ENCODE measurements around the gene SNUPN.
"Not testable (repeated sequence)": the region's sequence is repeated elsewhere in the genome, so short reads cannot be mapped to it uniquely, and the experiment has no call there.

SNUPN gene

DNA sequence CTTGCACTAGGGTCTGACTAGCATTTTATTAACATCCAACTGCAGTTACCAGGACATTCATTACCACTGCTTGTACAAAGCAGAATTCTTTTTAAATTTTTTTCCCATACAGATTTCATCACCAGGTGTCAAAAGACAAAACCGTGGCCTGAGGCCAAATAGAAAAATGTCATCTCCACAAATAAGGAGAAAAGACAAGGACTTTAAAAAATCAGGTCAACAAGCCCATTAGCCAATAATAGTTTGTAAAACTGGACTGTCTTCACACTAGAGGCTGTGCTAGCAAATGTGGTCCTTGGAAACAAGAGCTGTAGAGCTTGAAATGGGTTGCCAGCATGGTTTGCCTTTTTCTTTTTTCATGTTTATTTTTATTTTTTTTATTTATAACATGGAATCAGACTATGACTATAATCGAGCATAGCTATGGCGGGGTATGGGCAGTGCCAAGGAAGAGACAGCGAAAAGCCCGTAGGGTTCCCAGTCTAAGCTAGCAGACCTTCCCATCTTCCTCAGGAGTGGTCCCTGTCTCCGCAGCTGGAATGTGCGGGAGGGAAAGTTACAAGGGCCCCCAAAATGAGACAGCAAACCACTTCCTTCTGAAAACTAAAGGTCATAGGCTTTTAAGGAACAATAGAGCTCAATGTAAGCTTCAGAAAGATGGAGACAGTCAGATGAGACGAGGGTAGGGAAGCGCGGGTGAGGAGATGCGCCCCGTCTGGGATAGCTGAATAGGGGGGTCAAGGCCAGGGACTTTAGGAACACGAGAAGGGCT is 47.9 kb downstream of the SNUPN start:
- 0% methylated on average over 9 to 10 of the region's 13 CpGs for WGBS, 2 experiments (ENCODE audit: insufficient coverage in 2 of 2)
- Histone ChIP-seq H3K36me3 (ENCODE audit: control insufficient read depth, insufficient read depth, low read length) (peaks cover 21% of the 10 kb centered on the region), H3K27ac (ENCODE audit: low read depth, low read length, severe bottlenecking) (no peak overlapping the region), H3K4me1 (ENCODE audit: control insufficient read depth, insufficient read depth, low read length, poor library complexity, severe bottlenecking) (peaks cover 3% of the 10 kb centered on the region), H3K9me3 (ENCODE audit: control insufficient read depth, low read length) (no peaks in the 10 kb centered on the region), H3K4me3 (ENCODE audit: extremely low read depth, insufficient read depth, low read length, poor library complexity, severe bottlenecking) (peak overlapping the region; percentile 77)

DNA sequence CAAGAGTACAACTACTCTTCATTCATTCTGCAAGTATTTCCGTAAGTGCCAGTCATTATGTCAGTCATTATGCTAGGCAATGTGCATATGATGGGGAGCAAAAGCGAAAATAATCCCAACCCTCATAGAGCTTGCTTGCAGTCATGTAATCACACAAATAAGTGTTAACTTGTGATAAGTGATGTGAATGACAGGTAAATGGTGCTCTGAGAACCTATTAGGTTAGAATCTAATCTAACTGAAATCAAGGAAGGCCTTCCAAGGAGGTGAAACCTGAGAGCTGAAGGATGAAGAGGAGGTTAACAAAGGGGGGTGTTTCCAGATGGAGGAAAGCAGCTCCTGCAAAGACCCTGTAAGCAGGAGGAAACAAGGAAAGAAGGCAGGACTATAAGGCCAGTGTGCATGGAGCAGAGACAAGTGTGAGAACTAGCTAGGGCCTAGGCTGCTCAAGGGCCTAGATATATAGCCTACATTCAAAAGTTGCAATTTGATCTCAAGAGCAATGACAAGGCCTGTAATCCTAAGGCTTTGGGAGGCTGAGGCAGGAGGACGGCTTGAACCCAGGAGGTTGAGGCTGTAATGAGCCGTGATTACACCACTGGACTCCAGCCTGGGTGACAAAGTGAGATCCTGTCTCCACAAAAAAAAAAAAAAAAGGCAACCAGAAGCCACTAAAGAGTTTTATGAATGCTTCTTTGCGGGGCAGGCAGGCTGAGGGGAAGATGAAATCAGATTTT is 51.7 kb downstream of the SNUPN start:
- Histone ChIP-seq H3K9me3 (ENCODE audit: control insufficient read depth, low read length) (no peaks in the 10 kb centered on the region), H3K4me3 (ENCODE audit: extremely low read depth, insufficient read depth, low read length, poor library complexity, severe bottlenecking) (no peak overlapping the region), H3K27ac (ENCODE audit: low read depth, low read length, severe bottlenecking) (no peak overlapping the region), H3K4me1 (ENCODE audit: control insufficient read depth, insufficient read depth, low read length, poor library complexity, severe bottlenecking) (peaks cover 3% of the 10 kb centered on the region), H3K36me3 (ENCODE audit: control insufficient read depth, insufficient read depth, low read length) (peaks cover 58% of the 10 kb centered on the region)
- WGBS, 2 experiments (ENCODE audit: insufficient coverage in 2 of 2) = 91 to 92% methylated on average over 3 of the region's 5 CpGs

GRCh38 chr15:75570126-75570845 is 55.2 kb downstream of the SNUPN start:
- WGBS, 2 experiments (ENCODE audit: insufficient coverage in 2 of 2) = 80 to 100% methylated on average over 1 of the region's 8 CpGs

DNA sequence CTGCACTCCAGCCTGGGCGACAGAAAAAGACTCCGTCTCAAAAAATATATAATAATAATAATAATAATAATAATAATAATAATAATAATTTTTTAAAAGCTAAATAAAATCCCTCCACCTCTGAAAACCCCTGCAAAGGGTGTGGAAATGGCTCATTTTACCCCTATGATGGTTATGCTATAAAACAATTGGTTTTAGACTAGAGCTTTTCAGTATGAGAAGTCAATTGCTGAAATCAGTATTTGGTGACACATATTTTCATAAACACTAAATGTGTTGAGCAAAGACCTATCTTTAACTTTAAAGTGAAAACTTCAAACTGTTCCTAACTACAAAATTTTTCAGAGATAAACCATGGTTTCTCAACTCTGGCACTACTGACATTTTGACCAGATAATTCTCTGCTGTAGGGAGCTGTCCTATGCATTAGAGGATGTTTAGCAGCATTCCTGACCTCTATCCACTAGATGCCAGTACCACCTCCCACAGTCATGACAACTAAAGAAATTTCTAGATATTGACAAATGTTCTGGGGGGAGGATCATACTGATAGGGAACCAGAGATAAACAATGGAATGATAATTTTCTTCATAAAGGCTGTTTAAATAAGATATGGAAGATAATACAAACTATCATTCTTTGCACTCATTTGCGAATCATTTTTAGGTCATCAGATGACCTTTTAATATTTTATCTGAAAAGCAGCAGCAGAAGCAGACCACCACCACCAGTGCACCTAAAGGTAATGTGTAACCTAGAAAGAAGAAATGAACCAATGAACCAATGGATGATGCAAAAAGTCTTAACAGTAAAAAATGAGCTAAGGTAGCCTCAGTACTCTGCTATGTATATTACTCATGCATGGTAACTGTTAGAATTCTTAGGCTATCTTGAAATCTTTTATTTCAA is 60.2 kb downstream of the SNUPN start:
- Histone ChIP-seq H3K9me3 (ENCODE audit: control insufficient read depth, low read length) (peaks cover 1% of the 10 kb centered on the region), H3K4me1 (ENCODE audit: control insufficient read depth, insufficient read depth, low read length, poor library complexity, severe bottlenecking) (no peaks in the 10 kb centered on the region), H3K27ac (ENCODE audit: low read depth, low read length, severe bottlenecking) (no peak overlapping the region), H3K36me3 (ENCODE audit: control insufficient read depth, insufficient read depth, low read length) (peaks cover 53% of the 10 kb centered on the region), H3K4me3 (ENCODE audit: extremely low read depth, insufficient read depth, low read length, poor library complexity, severe bottlenecking) (no peak overlapping the region)
- no CpG with 5 or more reads among the region's 3 CpGs for WGBS, 2 experiments (ENCODE audit: insufficient coverage in 2 of 2)

More at GRCh38 chr15:75570126-75570845, 55.2 kb downstream of the SNUPN start:
- Histone ChIP-seq H3K4me3 (ENCODE audit: extremely low read depth, insufficient read depth, low read length, poor library complexity, severe bottlenecking) (no peak overlapping the region), H3K27ac (ENCODE audit: low read depth, low read length, severe bottlenecking) (no peak overlapping the region), H3K36me3 (ENCODE audit: control insufficient read depth, insufficient read depth, low read length) (peaks cover 48% of the 10 kb centered on the region), H3K4me1 (ENCODE audit: control insufficient read depth, insufficient read depth, low read length, poor library complexity, severe bottlenecking) (no peaks in the 10 kb centered on the region), H3K9me3 (ENCODE audit: control insufficient read depth, low read length) (no peaks in the 10 kb centered on the region)

DNA sequence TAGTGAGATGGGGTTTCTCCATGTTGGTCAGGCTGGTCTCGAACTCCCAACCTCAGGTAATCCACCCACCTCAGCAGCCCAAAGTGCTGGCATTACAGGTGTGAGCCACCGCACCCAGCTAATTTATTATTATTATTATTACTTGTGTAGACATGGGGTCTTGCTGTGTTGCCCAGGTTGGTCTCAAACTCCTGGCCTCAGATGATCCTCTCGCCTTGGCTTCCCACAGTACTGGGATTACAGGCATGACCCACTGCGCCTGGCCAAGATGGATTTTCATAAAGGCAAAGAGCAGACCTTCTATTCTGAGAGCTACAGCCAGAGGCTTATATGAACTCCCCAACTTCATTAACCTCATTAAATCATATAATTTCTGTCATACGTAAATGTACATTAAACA is 63.6 kb downstream of the SNUPN start:
- WGBS, 2 experiments (ENCODE audit: insufficient coverage in 2 of 2) = 95 to 100% methylated on average over 2 of the region's 5 CpGs

DNA sequence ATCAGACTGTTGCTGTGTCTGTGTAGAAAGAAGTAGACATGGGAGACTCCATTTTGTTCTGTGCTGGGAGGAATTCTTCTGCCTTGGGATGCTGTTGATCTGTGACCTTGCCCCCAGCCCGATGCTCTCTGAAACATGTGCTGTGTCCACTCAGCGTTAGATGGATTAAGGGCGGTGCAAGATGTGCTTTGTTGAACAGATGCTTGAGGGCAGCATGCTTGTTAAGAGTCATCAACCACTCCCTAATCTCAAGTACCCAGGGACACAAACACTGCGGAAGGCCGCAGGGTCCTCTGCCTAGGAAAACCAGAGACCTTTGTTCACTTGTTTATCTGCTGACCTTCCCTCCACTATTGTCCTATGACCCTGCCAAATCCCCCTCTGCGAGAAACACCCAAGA is 66.2 kb downstream of the SNUPN start:
- no CpG with 5 or more reads among the region's 6 CpGs for WGBS, 2 experiments (ENCODE audit: insufficient coverage in 2 of 2)
- not testable (repeated sequence) for H3K27ac ChIP-seq (ENCODE audit: low read depth, low read length, severe bottlenecking); H3K4me3 ChIP-seq (ENCODE audit: extremely low read depth, insufficient read depth, low read length, poor library complexity, severe bottlenecking); H3K4me1 ChIP-seq (ENCODE audit: control insufficient read depth, insufficient read depth, low read length, poor library complexity, severe bottlenecking); H3K9me3 ChIP-seq (ENCODE audit: control insufficient read depth, low read length)
- H3K36me3 ChIP-seq (ENCODE audit: control insufficient read depth, insufficient read depth, low read length) = peaks cover 43% of the 10 kb centered on the region

More for the DNA sequence above, 63.6 kb downstream of the SNUPN start:
- H3K36me3 ChIP-seq (ENCODE audit: control insufficient read depth, insufficient read depth, low read length) = peaks cover 43% of the 10 kb centered on the region
- no peak overlapping the region for H3K4me3 ChIP-seq (ENCODE audit: extremely low read depth, insufficient read depth, low read length, poor library complexity, severe bottlenecking)
- peaks cover 3% of the 10 kb centered on the region for H3K9me3 ChIP-seq (ENCODE audit: control insufficient read depth, low read length)
- H3K4me1 ChIP-seq (ENCODE audit: control insufficient read depth, insufficient read depth, low read length, poor library complexity, severe bottlenecking) = no peaks in the 10 kb centered on the region
- no peak overlapping the region for H3K27ac ChIP-seq (ENCODE audit: low read depth, low read length, severe bottlenecking)

GRCh38 chr15:75558955-75559354 is 66.6 kb downstream of the SNUPN start:
- H3K27ac ChIP-seq (ENCODE audit: low read depth, low read length, severe bottlenecking); H3K4me1 ChIP-seq (ENCODE audit: control insufficient read depth, insufficient read depth, low read length, poor library complexity, severe bottlenecking): not testable (repeated sequence)
- WGBS, 2 experiments (ENCODE audit: insufficient coverage in 2 of 2) = 94 to 99% methylated on average over 3 to 23 of the region's 28 CpGs

GRCh38 chr15:75554717-75555116 is 70.8 kb downstream of the SNUPN start:
- Histone ChIP-seq H3K9me3 (ENCODE audit: control insufficient read depth, low read length) (no peaks in the 10 kb centered on the region), H3K36me3 (ENCODE audit: control insufficient read depth, insufficient read depth, low read length) (peaks cover 17% of the 10 kb centered on the region), H3K4me3 (ENCODE audit: extremely low read depth, insufficient read depth, low read length, poor library complexity, severe bottlenecking) (no peak overlapping the region), H3K27ac (ENCODE audit: low read depth, low read length, severe bottlenecking) (no peak overlapping the region), H3K4me1 (ENCODE audit: control insufficient read depth, insufficient read depth, low read length, poor library complexity, severe bottlenecking) (no peaks in the 10 kb centered on the region)

More at GRCh38 chr15:75558955-75559354, 66.6 kb downstream of the SNUPN start:
- not testable (repeated sequence) for H3K4me3 ChIP-seq (ENCODE audit: extremely low read depth, insufficient read depth, low read length, poor library complexity, severe bottlenecking); H3K9me3 ChIP-seq (ENCODE audit: control insufficient read depth, low read length)
- peaks cover 39% of the 10 kb centered on the region for H3K36me3 ChIP-seq (ENCODE audit: control insufficient read depth, insufficient read depth, low read length)

- Histone ChIP-seq H3K36me3 (ENCODE audit: control insufficient read depth, insufficient read depth, low read length) (peaks cover 26% of the 10 kb centered on the region), H3K4me3 (ENCODE audit: extremely low read depth, insufficient read depth, low read length, poor library complexity, severe bottlenecking) (no peak overlapping the region), H3K4me1 (ENCODE audit: control insufficient read depth, insufficient read depth, low read length, poor library complexity, severe bottlenecking) (no peaks in the 10 kb centered on the region), H3K27ac (ENCODE audit: low read depth, low read length, severe bottlenecking) (no peak overlapping the region), H3K9me3 (ENCODE audit: control insufficient read depth, low read length) (no peaks in the 10 kb centered on the region)
Observed at GRCh38 chr15:75553659-75554058, 71.9 kb downstream of the SNUPN start.

GRCh38 chr15:75551091-75551490 is 74.4 kb downstream of the SNUPN start:
- no peaks in the 10 kb centered on the region for H3K4me1 ChIP-seq (ENCODE audit: control insufficient read depth, insufficient read depth, low read length, poor library complexity, severe bottlenecking)
- no peak overlapping the region for H3K4me3 ChIP-seq (ENCODE audit: extremely low read depth, insufficient read depth, low read length, poor library complexity, severe bottlenecking)
- H3K36me3 ChIP-seq (ENCODE audit: control insufficient read depth, insufficient read depth, low read length) = peaks cover 21% of the 10 kb centered on the region
- no peak overlapping the region for H3K27ac ChIP-seq (ENCODE audit: low read depth, low read length, severe bottlenecking)
- no peaks in the 10 kb centered on the region for H3K9me3 ChIP-seq (ENCODE audit: control insufficient read depth, low read length)
- WGBS, 2 experiments (ENCODE audit: insufficient coverage in 2 of 2) = 87 to 97% methylated on average over 3 of the region's 4 CpGs
